HPDE6-E6E7 (cell line): ENCODE data around the gene POC1A.

ENCODE experiments used
- DNase-seq: peaks from one replicate; pipeline ENCODE4 v3.0.0; 2011; ENCODE audit warnings: missing footprints; ENCODE audit errors: extremely low spot score

POC1A gene

GRCh38 chr3:52104684-52105640, 49.3 kb downstream of the POC1A start:
- no peak for DNase-seq

- DNase-seq = no peak
Measured at GRCh38 chr3:52102934-52103333, 51.3 kb downstream of the POC1A start.

GRCh38 chr3:52099001-52099401, 55.2 kb downstream of the POC1A start:
- peak; percentile 2 for DNase-seq

GRCh38 chr3:52097851-52098507, 56.2 kb downstream of the POC1A start:
- DNase-seq = no peak

GRCh38 chr3:52095990-52096775, 58.0 kb downstream of the POC1A start:
- DNase-seq = no peak

- DNase-seq = no peak
Measured at GRCh38 chr3:52094571-52095485, 59.4 kb downstream of the POC1A start.

GRCh38 chr3:52093756-52094545, 60.3 kb downstream of the POC1A start:
- DNase-seq = no peak

- DNase-seq = no peak
Measured at GRCh38 chr3:52092891-52093290, 61.3 kb downstream of the POC1A start.

- no peak for DNase-seq
Measured at GRCh38 chr3:52092271-52092660, 62.0 kb downstream of the POC1A start.

GRCh38 chr3:52091586-52092270, 62.5 kb downstream of the POC1A start:
- no peak for DNase-seq

GRCh38 chr3:52090933-52091468, 63.2 kb downstream of the POC1A start:
- no peak for DNase-seq

- DNase-seq = peak; percentile 9
Measured at GRCh38 chr3:52090131-52090932, 63.9 kb downstream of the POC1A start.

- no peak for DNase-seq
Measured at GRCh38 chr3:52089691-52090090, 64.5 kb downstream of the POC1A start.

- DNase-seq = no peak
Measured at GRCh38 chr3:52088445-52089367, 65.5 kb downstream of the POC1A start.

GRCh38 chr3:52087731-52088130, 66.5 kb downstream of the POC1A start:
- no peak for DNase-seq

GRCh38 chr3:52086976-52087663, 67.1 kb downstream of the POC1A start:
- DNase-seq = no peak

- no peak for DNase-seq
Measured at GRCh38 chr3:52086461-52086860, 67.8 kb downstream of the POC1A start.
